Adipocyte (in vitro differentiated cells): Measurements from ENCODE around the gene LRRC45.

Source experiments
- DNase-seq: peaks from one replicate; pipeline ENCODE4 v3.0.0-alpha.2; 2015; ENCODE audit warnings: low read depth
- H3K27me3 ChIP-seq: replicated peaks from 2 replicates; pipeline ENCODE4 v1.7.0; 2013; ENCODE audit warnings: mild to moderate bottlenecking, low read length, moderate library complexity; ENCODE audit not compliant: control insufficient read depth, insufficient read depth
- H3K36me3 ChIP-seq: 2 replicates; pipeline ENCODE4 v1.7.0; 2013; ENCODE audit warnings: low read length, mild to moderate bottlenecking, moderate library complexity; ENCODE audit not compliant: control insufficient read depth, insufficient read depth, severe bottlenecking
- H3K4me1 ChIP-seq: 2 replicates; pipeline ENCODE4 v1.7.0; 2013; ENCODE audit warnings: mild to moderate bottlenecking, low read length, moderate library complexity; ENCODE audit not compliant: control insufficient read depth, insufficient read depth
- H3K4me3 ChIP-seq: 2 replicates; pipeline ENCODE4 v1.7.0; 2013; ENCODE audit warnings: mild to moderate bottlenecking, low read length, moderate library complexity
- H3K9ac ChIP-seq: 2 replicates; pipeline ENCODE4 v1.7.0; 2013; ENCODE audit warnings: mild to moderate bottlenecking, low read length, moderate library complexity
- H3K9me3 ChIP-seq: 2 replicates; pipeline ENCODE4 v1.7.0; 2013; ENCODE audit warnings: mild to moderate bottlenecking, low read length, moderate library complexity; ENCODE audit not compliant: control insufficient read depth

Gene LRRC45

GRCh38 chr17:81984773-81985410 lies 38.2 kb upstream of the LRRC45 start:
- H3K4me1 ChIP-seq: no peaks in the 10 kb centered on the region
- H3K36me3 ChIP-seq: peaks cover 30% of the 10 kb centered on the region
- no peaks in the 10 kb centered on the region for H3K9me3 ChIP-seq
- no peak overlapping the region for H3K4me3 ChIP-seq
- no peak for DNase-seq
- H3K9ac ChIP-seq: no peak overlapping the region
- no peaks in the 10 kb centered on the region for H3K27me3 ChIP-seq

GRCh38 chr17:81986606-81987005 lies 36.5 kb upstream of the LRRC45 start:
- Histone ChIP-seq H3K4me1 (peaks cover 3% of the 10 kb centered on the region), H3K36me3 (peaks cover 25% of the 10 kb centered on the region), H3K27me3 (no peaks in the 10 kb centered on the region), H3K4me3 (no peak overlapping the region), H3K9me3 (no peaks in the 10 kb centered on the region), H3K9ac (no peak overlapping the region)
- DNase-seq: no peak

GRCh38 chr17:81987161-81987770 lies 35.8 kb upstream of the LRRC45 start:
- H3K4me3 ChIP-seq: no peak overlapping the region
- H3K36me3 ChIP-seq: peaks cover 25% of the 10 kb centered on the region
- no peak for DNase-seq

GRCh38 chr17:81990836-81991683 lies 32.0 kb upstream of the LRRC45 start:
- no peaks in the 10 kb centered on the region for H3K9me3 ChIP-seq
- no peak overlapping the region for H3K4me3 ChIP-seq
- no peak for DNase-seq
- H3K9ac ChIP-seq: no peak overlapping the region
- no peaks in the 10 kb centered on the region for H3K27me3 ChIP-seq
- peaks cover 12% of the 10 kb centered on the region for H3K36me3 ChIP-seq
- H3K4me1 ChIP-seq: peaks cover 11% of the 10 kb centered on the region

More at GRCh38 chr17:81987161-81987770, 35.8 kb upstream of the LRRC45 start:
- Histone ChIP-seq H3K9me3 (no peaks in the 10 kb centered on the region), H3K27me3 (no peaks in the 10 kb centered on the region), H3K9ac (no peak overlapping the region), H3K4me1 (peaks cover 10% of the 10 kb centered on the region)

- Histone ChIP-seq H3K4me1 (peaks cover 11% of the 10 kb centered on the region), H3K4me3 (no peak overlapping the region), H3K9me3 (no peaks in the 10 kb centered on the region), H3K9ac (no peak overlapping the region), H3K36me3 (peaks cover 8% of the 10 kb centered on the region), H3K27me3 (no peaks in the 10 kb centered on the region)
- DNase-seq: peak; percentile 82
These were observed 31.3 kb upstream of the LRRC45 start for GRCh38 chr17:81991684-81992305.

GRCh38 chr17:81992306-81993102 lies 30.6 kb upstream of the LRRC45 start:
- H3K27me3 ChIP-seq: no peaks in the 10 kb centered on the region
- no peak overlapping the region for H3K4me3 ChIP-seq
- H3K4me1 ChIP-seq: peaks cover 11% of the 10 kb centered on the region
- no peaks in the 10 kb centered on the region for H3K9me3 ChIP-seq
- no peak for DNase-seq
- H3K9ac ChIP-seq: no peak overlapping the region
- peaks cover 11% of the 10 kb centered on the region for H3K36me3 ChIP-seq

- Histone ChIP-seq H3K4me3 (no peak overlapping the region), H3K36me3 (peaks cover 11% of the 10 kb centered on the region), H3K4me1 (peaks cover 11% of the 10 kb centered on the region), H3K9me3 (no peaks in the 10 kb centered on the region), H3K27me3 (no peaks in the 10 kb centered on the region), H3K9ac (no peak overlapping the region)
- DNase-seq: no peak
These were observed 29.1 kb upstream of the LRRC45 start for GRCh38 chr17:81993729-81994592.

GRCh38 chr17:81994593-81995462 lies 28.3 kb upstream of the LRRC45 start:
- peaks cover 11% of the 10 kb centered on the region for H3K36me3 ChIP-seq
- H3K4me3 ChIP-seq: no peak overlapping the region
- H3K9ac ChIP-seq: no peak overlapping the region
- H3K9me3 ChIP-seq: no peaks in the 10 kb centered on the region
- peaks cover 11% of the 10 kb centered on the region for H3K4me1 ChIP-seq
- no peak for DNase-seq
- H3K27me3 ChIP-seq: no peaks in the 10 kb centered on the region

GRCh38 chr17:81995463-81996231 lies 27.5 kb upstream of the LRRC45 start:
- Histone ChIP-seq H3K27me3 (no peaks in the 10 kb centered on the region), H3K4me1 (peaks cover 11% of the 10 kb centered on the region), H3K36me3 (peaks cover 11% of the 10 kb centered on the region), H3K4me3 (no peak overlapping the region), H3K9ac (no peak overlapping the region), H3K9me3 (no peaks in the 10 kb centered on the region)
- DNase-seq: no peak
